Omental fat pad (tissue), 4 donors: ENCODE measurements around the gene S1PR1. TPM values are rescaled to one million over a fixed set of nuclear protein-coding genes. Genes with fewer than 3 reads are reported as not detected.
"Not testable (repeated sequence)": the region's sequence is repeated elsewhere in the genome, so short reads cannot be mapped to it uniquely, and the experiment has no call there.

Source experiments
- ATAC-seq: fragments of 150-250 bp; one replicate; pipeline ENCODE4 v1.9.1; 2016; ENCODE audit warnings: mild to moderate bottlenecking, moderate library complexity; ENCODE audit not compliant: low FRiP score
- DNase-seq: peaks from one replicate; pipeline ENCODE4 v3.0.0-alpha.2; 2019; ENCODE audit warnings: low spot score
- total RNA-seq, 4 donors: library from RNA; depleted of rRNA; stranded (reverse); fragments of >200 nt; gene quantifications; one replicate each; pipeline ENCODE4 v1.1.0, GENCODE V29; 2016
- TF ChIP-seq, protein P1 (sequence below), 3 donors: fragments of 450-650 bp; IDR thresholded peaks; one replicate each; pipeline ENCODE4 v1.5.1; 2016 to 2017; ENCODE audit warnings: antibody characterized with exemption in 3 of 3, mild to moderate bottlenecking in 3 of 3, moderate library complexity in 2 of 3

S1PR1 gene
- 100 to 1,000 TPM in 3 of 4 donors, 10 to 100 TPM in 1; 44.3 to 236 (median 161) TPM for total RNA-seq

GRCh38 chr1:101236516-101237228 is at the start of gene S1PR1:
Gene S1PR1, plus strand, starts transcription at chr1:101237019. Its CDS starts 1,966 bp downstream, at chr1:101238985.
- DNase-seq, result peak; percentile 28
- ATAC-seq, result peak; percentile 26
- TF ChIP-seq, protein P1, sequence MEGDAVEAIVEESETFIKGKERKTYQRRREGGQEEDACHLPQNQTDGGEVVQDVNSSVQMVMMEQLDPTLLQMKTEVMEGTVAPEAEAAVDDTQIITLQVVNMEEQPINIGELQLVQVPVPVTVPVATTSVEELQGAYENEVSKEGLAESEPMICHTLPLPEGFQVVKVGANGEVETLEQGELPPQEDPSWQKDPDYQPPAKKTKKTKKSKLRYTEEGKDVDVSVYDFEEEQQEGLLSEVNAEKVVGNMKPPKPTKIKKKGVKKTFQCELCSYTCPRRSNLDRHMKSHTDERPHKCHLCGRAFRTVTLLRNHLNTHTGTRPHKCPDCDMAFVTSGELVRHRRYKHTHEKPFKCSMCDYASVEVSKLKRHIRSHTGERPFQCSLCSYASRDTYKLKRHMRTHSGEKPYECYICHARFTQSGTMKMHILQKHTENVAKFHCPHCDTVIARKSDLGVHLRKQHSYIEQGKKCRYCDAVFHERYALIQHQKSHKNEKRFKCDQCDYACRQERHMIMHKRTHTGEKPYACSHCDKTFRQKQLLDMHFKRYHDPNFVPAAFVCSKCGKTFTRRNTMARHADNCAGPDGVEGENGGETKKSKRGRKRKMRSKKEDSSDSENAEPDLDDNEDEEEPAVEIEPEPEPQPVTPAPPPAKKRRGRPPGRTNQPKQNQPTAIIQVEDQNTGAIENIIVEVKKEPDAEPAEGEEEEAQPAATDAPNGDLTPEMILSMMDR (IDR thresholded peaks at IDR 0.05), result no peak

DNA sequence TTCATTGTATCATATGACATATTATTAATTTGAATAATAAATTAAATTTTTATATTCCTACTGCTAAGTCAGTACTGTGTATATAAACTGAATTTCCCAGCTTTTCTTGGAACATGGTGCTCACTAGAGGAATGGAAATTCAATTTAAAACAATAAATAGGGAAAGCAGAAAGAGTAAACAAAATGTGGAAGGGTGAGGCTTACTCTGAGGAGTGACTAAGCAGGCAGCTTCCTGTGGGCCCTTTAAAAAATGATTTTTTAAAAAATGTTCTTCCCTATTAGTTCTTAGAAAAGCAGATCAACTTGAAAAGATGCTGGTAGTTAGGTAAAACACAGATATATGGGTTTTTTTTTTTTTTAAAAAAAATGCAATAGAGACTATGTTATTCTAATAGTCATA is 49.5 kb upstream of the S1PR1 start:
- ATAC-seq, result no peak
- TF ChIP-seq, protein P1 (IDR thresholded peaks at IDR 0.05), result no peak
- DNase-seq, result no peak

GRCh38 chr1:101188331-101188730 is 48.5 kb upstream of the S1PR1 start:
- DNase-seq, result no peak
- TF ChIP-seq, protein P1 (IDR thresholded peaks at IDR 0.05), result no peak
- no peak for ATAC-seq

GRCh38 chr1:101188968-101189367 is 47.9 kb upstream of the S1PR1 start:
- DNase-seq, ATAC-seq: not testable (repeated sequence)

DNA sequence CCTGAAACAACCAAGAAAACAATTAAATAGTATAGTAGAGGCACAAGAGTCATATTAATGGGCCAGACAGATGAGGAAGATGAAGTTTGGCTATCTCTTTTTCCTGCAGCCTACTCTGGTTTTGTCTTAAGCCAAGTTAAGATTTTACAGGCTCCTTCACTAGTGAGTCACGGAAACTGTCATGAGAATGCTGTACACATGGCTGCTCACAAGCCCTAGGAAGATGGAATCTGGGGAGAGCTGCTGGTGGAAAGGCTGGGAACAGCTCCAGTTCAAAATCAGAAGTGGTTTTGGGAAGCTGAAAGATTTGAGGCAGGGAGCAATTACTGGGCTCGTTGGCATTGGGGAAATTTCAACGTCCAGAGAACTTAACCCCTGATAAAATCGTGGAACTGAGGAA is 46.4 kb upstream of the S1PR1 start:
- TF ChIP-seq, protein P1 (IDR thresholded peaks at IDR 0.05), result no peak
- DNase-seq (no peak), ATAC-seq (no peak)

DNA sequence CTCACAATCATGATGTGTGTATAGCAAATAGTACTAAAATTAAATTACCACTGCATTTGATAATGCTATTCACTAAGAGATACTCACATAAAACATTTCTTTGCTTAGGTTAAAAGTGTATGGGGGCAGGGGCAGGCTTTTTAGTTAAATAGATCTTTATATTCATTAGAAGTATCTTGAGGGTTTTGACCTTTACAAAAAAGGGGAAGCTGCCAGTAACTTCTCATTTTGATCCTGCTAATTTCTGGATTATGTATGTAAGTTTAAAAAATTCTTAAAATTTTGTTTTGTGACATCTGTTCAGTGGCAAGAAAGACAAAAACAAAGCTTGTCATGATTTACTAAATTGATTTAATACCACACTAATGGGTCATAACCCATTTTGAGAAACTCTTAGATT is 45.8 kb upstream of the S1PR1 start:
- ATAC-seq (no peak), DNase-seq (no peak)
- TF ChIP-seq, protein P1 (IDR thresholded peaks at IDR 0.05), result no peak

GRCh38 chr1:101193733-101194169 is 43.1 kb upstream of the S1PR1 start:
- DNase-seq, result no peak
- TF ChIP-seq, protein P1 (IDR thresholded peaks at IDR 0.05), result no peak
- ATAC-seq, result no peak
